Gastrocnemius medialis (tissue), 4 donors: ENCODE data around the gene KCNH4. TPM values are rescaled to one million over a fixed set of nuclear protein-coding genes. Genes with fewer than 3 reads are reported as not detected.

Experiments
- ATAC-seq, 2 donors: fragments of 150-250 bp; one replicate each; pipeline ENCODE4 v1.9.1; 2016
- DNase-seq, 2 donors: peaks; one replicate each; pipeline ENCODE4 v3.0.0-alpha.2; 2019
- H3K27ac ChIP-seq, 4 donors: fragments of 200-600 bp; sonication (generic); 1 replicate in 1 of 4; 2 replicates in 3 of 4; pipeline ENCODE4 v1.5.1; 2016 to 2018; ENCODE audit warnings: mild to moderate bottlenecking in 2 of 4, moderate library complexity in 1 of 4
- H3K27me3 ChIP-seq, 3 donors: fragments of 200-600 bp; sonication (generic) in 2 of 3; 1 replicate in 1 of 3; 2 replicates in 2 of 3; pipeline versions ENCODE4 v1.5.1 to v1.6.0; 2016 to 2019; ENCODE audit warnings: mild to moderate bottlenecking in 1 of 3, moderate library complexity in 1 of 3
- H3K36me3 ChIP-seq, 2 donors: fragments of 200-600 bp; sonication (generic) in 1 of 2; one replicate each; pipeline ENCODE4 v1.5.1; 2017 to 2018
- H3K4me1 ChIP-seq, 2 donors: fragments of 200-600 bp; sonication (generic) in 1 of 2; one replicate each; pipeline ENCODE4 v1.5.1; 2016 to 2017; ENCODE audit warnings: mild to moderate bottlenecking in 2 of 2
- H3K4me3 ChIP-seq, 4 donors: fragments of 200-600 bp; sonication (generic) in 3 of 4; 1 replicate in 1 of 4; 2 replicates in 3 of 4; pipeline ENCODE4 v1.5.1; 2016 to 2019; ENCODE audit warnings: mild to moderate bottlenecking in 2 of 4
- H3K9me3 ChIP-seq, 3 donors: fragments of 200-600 bp; sonication (generic) in 2 of 3; 1 replicate in 1 of 3; 2 replicates in 2 of 3; pipeline ENCODE4 v1.5.1; 2016 to 2019
- CTCF ChIP-seq, 5 experiments: fragments of 450-650 bp in 3 of 5; fragments of 200-600 bp in 2 of 5; sonication (generic) in 2 of 5; IDR thresholded peaks in 4 of 5; conservative IDR thresholded peaks in 1 of 5; 1 replicate in 4 of 5; 2 replicates in 1 of 5; pipeline ENCODE4 v1.5.1; 2016 to 2019; ENCODE audit warnings: antibody characterized with exemption in 5 of 5, mild to moderate bottlenecking in 3 of 5, moderate library complexity in 3 of 5
- POLR2A ChIP-seq, 2 donors: fragments of 450-650 bp; IDR thresholded peaks; one replicate each; pipeline ENCODE4 v1.6.1; 2017; ENCODE audit warnings: antibody characterized with exemption in 2 of 2, mild to moderate bottlenecking in 2 of 2, moderate library complexity in 2 of 2
- in situ Hi-C, 4 donors: fragments of 200-750 bp; cut with MboI; loops; one replicate each; pipeline versions ENCODE4 v1.15.0 to v1.8.0; 2017; ENCODE audit warnings: low sequenced_read_pairs in 4 of 4
- intact Hi-C: fragments of 100-400 bp; cut with DNase I; formaldehyde crosslinking; loops from one replicate; pipeline ENCODE4 v1.15.1; 2023; ENCODE audit warnings: low total_unique reads
- total RNA-seq, 4 donors: library from RNA; depleted of rRNA; stranded (reverse); fragments of >200 nt; gene quantifications; one replicate each; pipeline versions ENCODE4 v1.1.0 to v1.2.3, GENCODE V29; 2016

Gene KCNH4
- total RNA-seq, 4 donors from 2014 or later, result not detected

GRCh38 chr17:42160531-42160910 is 20.4 kb downstream of the KCNH4 start:
- in situ Hi-C loops, result no loop called here
- Histone ChIP-seq H3K9me3 (no peaks in the 10 kb centered on the region), H3K27me3 (no peaks in the 10 kb centered on the region), H3K4me1 (peaks cover 0 to 3% of the 10 kb centered on the region in 2 donors), H3K4me3 (no peak overlapping the region), H3K36me3 (no peaks in the 10 kb centered on the region), H3K27ac (no peak overlapping the region)
- ATAC-seq (no peak), DNase-seq (no peak)
- intact Hi-C loops, result no loop called here
- TF ChIP-seq CTCF (IDR thresholded peaks at IDR 0.05 in 4 of 5, conservative IDR thresholded peaks at IDR 0.05 in 1 of 5), result no peak
- TF ChIP-seq POLR2A (IDR thresholded peaks at IDR 0.05), result no peak

- Histone ChIP-seq H3K27me3 (no peaks in the 10 kb centered on the region), H3K4me1 (peaks cover 0 to 7% of the 10 kb centered on the region in 2 donors), H3K36me3 (no peaks in the 10 kb centered on the region), H3K27ac (no peak overlapping the region), H3K9me3 (no peaks in the 10 kb centered on the region), H3K4me3 (no peak overlapping the region)
- DNase-seq, result no peak
- ATAC-seq, result no peak
- TF ChIP-seq CTCF (IDR thresholded peaks at IDR 0.05 in 4 of 5, conservative IDR thresholded peaks at IDR 0.05 in 1 of 5), result no peak
- TF ChIP-seq POLR2A (IDR thresholded peaks at IDR 0.05), result no peak
- intact Hi-C loops (no loop called here), in situ Hi-C loops (no loop called here)
Measured at GRCh38 chr17:42159796-42160530, 21.0 kb downstream of the KCNH4 start.

- no peaks in the 10 kb centered on the region for H3K36me3 ChIP-seq
- DNase-seq (no peak), ATAC-seq (no peak)
- peak overlapping the region; percentile 68 to 94 (median 84) for H3K27ac ChIP-seq
- peak overlapping the region; percentile 57 to 93 (median 86) for H3K4me3 ChIP-seq
- peaks cover 22 to 25% of the 10 kb centered on the region in 2 donors for H3K4me1 ChIP-seq
- in situ Hi-C loops (no loop called here), intact Hi-C loops (loop anchor here (2.0 kb wide), 1 partner anchor 189 kb away; the partner anchor contains the start of gene CNP)
- no peak for TF ChIP-seq CTCF (IDR thresholded peaks at IDR 0.05 in 4 of 5, conservative IDR thresholded peaks at IDR 0.05 in 1 of 5)
- no peak for TF ChIP-seq POLR2A (IDR thresholded peaks at IDR 0.05)
- H3K9me3 ChIP-seq, result no peaks in the 10 kb centered on the region
- H3K27me3 ChIP-seq, result no peaks in the 10 kb centered on the region
Measured at GRCh38 chr17:42155614-42156045, 25.3 kb downstream of the KCNH4 start.

GRCh38 chr17:42153919-42154742 is 26.8 kb downstream of the KCNH4 start:
- DNase-seq (peak in 1 of 2 donors; percentile 29), ATAC-seq (peak; percentile 22 to 32)
- in situ Hi-C loops, result no loop called here
- TF ChIP-seq POLR2A (IDR thresholded peaks at IDR 0.05), result no peak
- no peak for TF ChIP-seq CTCF (IDR thresholded peaks at IDR 0.05 in 4 of 5, conservative IDR thresholded peaks at IDR 0.05 in 1 of 5)
- Histone ChIP-seq H3K9me3 (no peaks in the 10 kb centered on the region), H3K4me3 (peak overlapping the region; percentile 84 to 93 (median 86)), H3K4me1 (peaks cover 26% of the 10 kb centered on the region in 2 donors), H3K27me3 (no peaks in the 10 kb centered on the region), H3K36me3 (no peaks in the 10 kb centered on the region), H3K27ac (peak overlapping the region; percentile 85 to 94 (median 91))
- intact Hi-C loops, result loop anchor here (2.0 kb wide), 1 partner anchor 187 kb away; the partner anchor contains the start of gene CNP
